NCI-H748 treated with DMSO at 0.1 percent for 48 hours (cell line): ENCODE data around the gene ACCSL.

Experiments used
- DNase-seq: peaks from one replicate; lab custom pipeline; 2025; lab: John Stamatoyannopoulos, UW

ACCSL gene

DNA sequence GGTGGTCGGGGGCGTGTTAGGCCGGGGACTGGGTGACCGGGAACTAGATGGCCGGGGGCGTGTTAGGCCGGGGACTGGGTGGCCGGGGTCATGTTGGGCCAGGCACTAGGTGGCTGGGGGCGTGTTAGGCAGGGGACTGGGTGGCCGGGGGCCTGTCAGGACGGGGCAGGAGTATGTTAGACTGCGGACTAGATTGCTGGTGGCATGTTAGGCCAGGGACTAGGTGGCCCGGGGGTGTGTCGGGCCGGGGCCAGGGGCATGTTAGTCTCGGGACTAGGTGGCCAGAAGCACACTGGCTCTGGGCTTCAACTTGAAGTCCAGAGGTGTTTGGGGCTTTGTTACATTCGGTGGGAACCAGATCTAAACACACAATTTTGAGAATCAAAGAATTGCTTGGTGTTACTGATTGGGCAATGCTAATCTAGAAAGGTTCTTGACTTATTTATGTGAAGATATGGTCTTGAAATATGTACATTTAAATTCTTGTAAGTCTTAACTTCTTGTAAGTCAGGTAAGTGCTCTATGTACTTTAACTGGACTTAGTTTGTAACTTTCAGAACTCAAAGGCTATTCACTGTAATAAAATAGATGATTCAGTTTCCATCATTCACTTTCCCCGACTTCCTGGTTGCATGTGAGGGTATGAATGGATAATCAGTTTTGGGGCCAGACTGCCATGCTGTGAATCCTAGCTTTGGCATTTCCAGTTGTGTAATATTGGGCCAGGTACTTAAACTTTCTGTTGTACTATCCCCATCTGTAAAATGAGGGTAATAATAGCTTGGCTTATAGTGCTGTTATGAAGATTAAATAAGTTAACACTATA, 48.8 kb downstream of the ACCSL start:
- no peak for DNase-seq

DNA sequence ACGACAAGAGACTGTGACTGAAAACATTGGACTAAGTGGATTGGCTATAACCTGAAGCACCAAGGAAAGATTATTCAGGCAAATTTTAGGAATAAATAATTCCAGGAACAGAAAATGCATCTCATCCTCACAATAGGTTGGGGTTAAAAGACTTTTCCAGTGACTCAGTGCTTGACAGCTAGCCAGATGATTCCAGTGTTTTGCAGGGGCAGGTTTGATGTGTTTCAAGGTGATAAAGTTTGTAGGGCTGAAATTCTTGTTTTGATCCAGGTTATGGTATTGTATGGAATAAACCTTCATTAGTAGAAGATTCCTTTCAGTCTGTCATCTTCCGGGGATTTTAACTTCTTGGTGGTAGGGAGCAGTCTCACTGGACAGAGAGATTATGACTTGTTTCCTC, 50.0 kb downstream of the ACCSL start:
- no peak for DNase-seq

DNA sequence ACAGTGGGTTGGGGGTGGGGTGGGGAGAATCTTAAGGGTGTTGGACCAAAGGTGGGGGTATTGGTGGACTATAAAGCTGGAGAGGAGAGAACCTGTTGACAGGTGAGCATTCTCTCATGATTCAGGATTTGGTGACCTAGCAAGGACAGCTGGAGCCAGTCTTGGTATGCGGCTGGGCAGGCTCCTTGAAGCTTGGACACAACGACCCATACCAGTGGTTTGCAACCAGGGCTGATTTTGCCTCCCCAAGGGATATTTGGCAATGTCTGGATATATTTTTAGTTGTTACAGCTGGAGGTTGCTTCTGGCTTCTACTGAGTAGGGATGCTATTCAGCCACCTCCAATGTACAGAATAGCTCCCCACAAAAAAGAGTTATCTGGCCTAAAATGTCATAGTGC, 53.3 kb downstream of the ACCSL start:
- no peak for DNase-seq

DNA sequence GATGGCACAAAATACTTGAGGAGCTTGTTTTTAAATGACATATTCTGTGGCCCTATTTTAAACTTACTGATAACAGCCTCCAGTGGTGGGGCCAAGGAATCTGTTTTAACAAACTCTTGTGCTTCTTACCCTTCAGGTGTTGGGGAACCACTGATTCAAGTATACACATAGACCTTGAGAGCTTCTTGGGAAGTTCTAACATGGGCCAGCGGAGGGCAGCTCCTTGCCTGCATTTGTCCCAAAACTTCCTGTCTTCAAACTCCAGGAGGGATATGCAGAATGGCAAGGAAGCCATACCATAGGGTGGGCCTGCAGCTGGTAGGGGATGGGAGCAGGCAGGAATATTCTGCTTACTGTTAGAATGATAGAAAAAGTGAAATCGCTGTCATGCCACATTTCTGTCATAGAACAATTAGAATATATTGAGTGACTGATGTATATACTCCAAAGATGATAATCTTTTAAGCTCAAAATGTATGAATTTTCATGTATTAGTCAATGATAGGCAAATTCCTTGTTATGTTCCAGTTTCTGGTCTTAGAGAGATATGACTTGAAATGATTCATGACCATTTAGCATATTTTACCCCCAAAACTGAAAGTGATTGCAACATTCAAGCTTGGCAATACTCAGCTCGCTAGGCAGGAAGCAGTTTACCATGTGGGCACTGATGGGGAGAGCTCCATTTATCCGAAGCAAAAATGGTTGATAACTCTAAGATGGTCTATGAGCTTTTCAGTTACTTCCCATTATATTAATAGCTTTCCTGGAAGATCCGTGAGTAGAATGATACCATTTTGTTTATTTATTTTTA, 56.9 kb downstream of the ACCSL start:
- no peak for DNase-seq

DNA sequence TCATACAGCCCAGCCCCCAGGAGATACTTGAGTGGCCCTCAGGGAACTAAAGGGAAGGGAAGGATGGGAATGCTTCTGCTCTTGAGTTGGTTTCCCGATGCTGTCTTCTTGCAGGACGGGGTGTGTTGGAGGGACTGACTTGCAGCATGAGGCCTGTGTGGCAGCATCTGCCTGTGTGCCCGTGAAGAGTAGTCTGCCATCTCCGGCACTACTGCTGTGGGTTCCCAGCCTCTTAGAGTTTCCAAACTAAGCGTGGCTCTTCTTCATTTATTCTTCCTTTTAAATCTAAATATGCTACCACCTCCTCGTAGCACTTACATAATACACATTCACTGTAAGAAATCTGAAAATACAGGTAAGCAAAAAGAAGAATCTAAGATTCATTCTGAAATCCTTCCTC, 60.5 kb downstream of the ACCSL start:
- DNase-seq, result no peak
